Activated B cell treated with CpG ODN at 0.5 μM for 24 hours (primary cell): ENCODE data around the gene AFF4. TPM values are rescaled to one million over a fixed set of nuclear protein-coding genes. Genes with fewer than 3 reads are reported as not detected.
"Not testable (repeated sequence)": the region's sequence is repeated elsewhere in the genome, so short reads cannot be mapped to it uniquely, and the experiment has no call there.

Source experiments
- ATAC-seq: fragments of 200-7000 bp; cut with Tn5 transposase; one replicate; pipeline ENCODE4 v1.10.0; 2021; ENCODE audit warnings: low read depth, mild to moderate bottlenecking, moderate library complexity
- CTCF ChIA-PET: fragments of 350-600 bp; sonication (Branson Sonifier 250); formaldehyde crosslinking; loops from one replicate; lab custom pipeline; 2021; ENCODE audit warnings: antibody characterized with exemption; lab: Charles Lee
- POLR2A ChIA-PET: fragments of 350-600 bp; sonication (Branson Sonifier 250); formaldehyde crosslinking; loops from one replicate; lab custom pipeline; 2021; ENCODE audit warnings: antibody characterized with exemption; lab: Charles Lee
- DNase-seq: peaks from one replicate; pipeline ENCODE4 v3.0.0; 2022
- H3K27ac Mint-ChIP-seq: one replicate; pipeline ENCODE4 v1.8.0; 2020; ENCODE audit warnings: mixed read lengths
- H3K27me3 Mint-ChIP-seq: one replicate; pipeline ENCODE4 v1.8.0; 2021; ENCODE audit warnings: mixed read lengths
- H3K36me3 Mint-ChIP-seq: one replicate; pipeline ENCODE4 v1.8.0; 2021; ENCODE audit warnings: low read depth, mixed read lengths
- H3K4me1 Mint-ChIP-seq: one replicate; pipeline ENCODE4 v1.8.0; 2021; ENCODE audit warnings: mixed read lengths
- H3K4me3 Mint-ChIP-seq: one replicate; pipeline ENCODE4 v1.8.0; 2020; ENCODE audit warnings: mild to moderate bottlenecking, mixed read lengths
- H3K9me3 Mint-ChIP-seq: one replicate; pipeline ENCODE4 v1.8.0; 2020; ENCODE audit warnings: mixed read lengths
- CTCF ChIP-seq: fragments of 200-600 bp; IDR thresholded peaks from one replicate; pipeline ENCODE4 v1.8.0; 2022; ENCODE audit warnings: antibody characterized with exemption, mild to moderate bottlenecking
- intact Hi-C: fragments of 100-400 bp; cut with micrococcal nuclease; formaldehyde crosslinking; loops from one replicate; pipeline ENCODE4 v1.15.1; 2024
- total RNA-seq: library from RNA; stranded (reverse); gene quantifications from 2 replicates; pipeline ENCODE4 v1.2.3, GENCODE V29; 2022

AFF4 gene
- total RNA-seq, 1 donor from 2014 or later = 51.8 TPM

- Mint-ChIP-seq H3K9me3 (no peaks in the 10 kb centered on the region), H3K27me3 (peaks cover 2% of the 10 kb centered on the region), H3K4me3 (no peak overlapping the region), H3K27ac (no peak overlapping the region), H3K4me1 (peaks cover 7% of the 10 kb centered on the region), H3K36me3 (no peaks in the 10 kb centered on the region)
- intact Hi-C loops = no loop called here
- ChIA-PET POLR2A (interaction anchor here (0.5 kb wide), 1 partner anchor 1775 kb away, joined by 4 read pairs; no protein-coding TSS in a partner anchor), CTCF (interaction anchor here (0.8 kb wide), 1 partner anchor 44 kb away, joined by 3 read pairs; no protein-coding TSS in a partner anchor)
- no peak for DNase-seq
- no peak for TF ChIP-seq CTCF
- no peak for ATAC-seq
Observed at GRCh38 chr5:132860742-132861141, 102.7 kb downstream of the AFF4 start.

DNA sequence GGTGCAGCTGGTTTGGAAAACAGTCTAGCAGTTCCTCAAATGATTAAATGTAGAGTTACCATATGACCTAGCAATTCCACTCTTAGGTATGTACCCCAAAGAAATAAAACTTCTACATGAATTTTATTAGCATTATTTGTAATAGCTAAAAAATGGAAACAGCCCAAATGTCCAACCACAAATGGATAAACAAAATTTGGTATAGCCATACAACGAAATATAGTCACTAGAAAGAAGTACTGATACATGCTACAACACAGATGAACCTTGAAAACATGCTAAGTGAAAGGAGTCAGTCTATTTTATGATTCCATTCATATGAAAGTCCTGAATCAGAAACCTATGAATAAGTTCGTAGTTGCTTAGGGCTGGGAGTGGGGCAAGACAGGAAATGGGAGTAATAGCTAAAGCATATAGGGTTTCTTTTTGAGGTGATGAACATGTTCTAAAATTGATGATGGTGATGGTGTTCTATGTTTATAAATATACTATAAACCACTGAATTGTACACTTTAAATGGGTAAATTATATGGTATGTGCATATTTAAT is 103.5 kb downstream of the AFF4 start:
- no peaks in the 10 kb centered on the region for H3K4me1 Mint-ChIP-seq
- H3K36me3 Mint-ChIP-seq = no peaks in the 10 kb centered on the region
- no peak for DNase-seq
- intact Hi-C loops = no loop called here
- CTCF ChIA-PET = interaction anchor here (0.8 kb wide), 1 partner anchor 45 kb away, joined by 3 read pairs; no protein-coding TSS in a partner anchor
- no peak for ATAC-seq
- no peak overlapping the region for H3K27ac Mint-ChIP-seq
- POLR2A ChIA-PET = interaction anchor here (0.5 kb wide), 1 partner anchor 1776 kb away, joined by 4 read pairs; no protein-coding TSS in a partner anchor
- H3K9me3 Mint-ChIP-seq = no peaks in the 10 kb centered on the region
- no peak for TF ChIP-seq CTCF
- peaks cover 2% of the 10 kb centered on the region for H3K27me3 Mint-ChIP-seq
- no peak overlapping the region for H3K4me3 Mint-ChIP-seq

GRCh38 chr5:132856011-132856410 is 107.4 kb downstream of the AFF4 start:
- Mint-ChIP-seq H3K36me3 (no peaks in the 10 kb centered on the region), H3K27me3 (peaks cover 5% of the 10 kb centered on the region), H3K4me3 (no peak overlapping the region), H3K9me3 (no peaks in the 10 kb centered on the region), H3K4me1 (no peaks in the 10 kb centered on the region), H3K27ac (no peak overlapping the region)
- POLR2A ChIA-PET = no interaction called here
- DNase-seq (no peak), ATAC-seq (no peak)
- intact Hi-C loops = no loop called here
- CTCF ChIA-PET = no interaction called here
- TF ChIP-seq CTCF = no peak

- intact Hi-C loops, H3K9me3 Mint-ChIP-seq, H3K27me3 Mint-ChIP-seq, CTCF ChIA-PET, H3K27ac Mint-ChIP-seq, H3K4me3 Mint-ChIP-seq, H3K4me1 Mint-ChIP-seq, ATAC-seq, POLR2A ChIA-PET, H3K36me3 Mint-ChIP-seq, DNase-seq: not testable (repeated sequence)
Observed at GRCh38 chr5:132854992-132855391, 108.4 kb downstream of the AFF4 start.

DNA sequence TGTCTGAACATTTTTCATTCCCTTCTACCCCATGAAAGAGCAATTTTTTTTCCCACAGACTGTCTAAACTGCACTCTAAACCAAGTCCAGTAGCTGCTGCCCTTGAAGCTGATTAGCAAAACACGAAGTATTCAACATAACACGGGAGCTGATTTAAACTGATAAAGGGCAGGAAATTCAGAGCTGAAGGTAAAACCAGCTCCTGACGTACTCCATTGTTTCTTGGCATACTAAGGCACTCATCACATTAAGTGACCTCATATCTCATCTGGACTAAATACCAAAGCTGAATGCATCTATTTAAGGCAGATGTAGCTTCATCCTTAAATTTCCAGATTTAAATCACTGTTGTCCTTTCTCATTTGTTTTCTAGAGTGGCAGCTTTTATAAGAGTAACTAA is 109.1 kb downstream of the AFF4 start:
- H3K4me1 Mint-ChIP-seq = no peaks in the 10 kb centered on the region
- no peak overlapping the region for H3K27ac Mint-ChIP-seq
- H3K9me3 Mint-ChIP-seq = no peaks in the 10 kb centered on the region
- H3K36me3 Mint-ChIP-seq = no peaks in the 10 kb centered on the region
- no peak for TF ChIP-seq CTCF
- intact Hi-C loops = no loop called here
- ATAC-seq = no peak
- H3K27me3 Mint-ChIP-seq = peaks cover 5% of the 10 kb centered on the region
- ChIA-PET POLR2A (interaction anchor here (0.5 kb wide), 1 partner anchor 496 kb away, joined by 5 read pairs; no protein-coding TSS in a partner anchor), CTCF (interaction anchor here (0.6 kb wide), 1 partner anchor 157 kb away, joined by 3 read pairs; no protein-coding TSS in a partner anchor)
- no peak overlapping the region for H3K4me3 Mint-ChIP-seq
- no peak for DNase-seq
